A549 treated with DMSO at 1 μM for 4 hours (cell line): ENCODE data around the gene ITPKB. TPM values are rescaled to one million over a fixed set of nuclear protein-coding genes. Genes with fewer than 3 reads are reported as not detected.

Experiments used
- total RNA-seq: library from RNA; stranded (reverse); fragments of 200-300 nt; extraction: Qiagen RNA extraction; gene quantifications from 5 replicates; pipeline ENCODE4 v1.2.3, GENCODE V29; 2022; ENCODE audit warnings: low read depth

ITPKB gene
- total RNA-seq, result 2.4 to 3.3 TPM (median 3.0 TPM) in 5 replicates

GRCh38 chr1:226738995-226739695 is at the start of gene ITPKB:
Gene ITPKB (minus strand): TSS chr1:226739282. CDS start chr1:226737458, 1,824 bp downstream.

Other genes with a start within 250 kb of the ITPKB start
- gene STUM, start 190.5 kb downstream of the ITPKB start, total RNA-seq, result 0.02 TPM in 1 of 5 replicates, not detected in the others
- gene PSEN2, start 131.3 kb upstream of the ITPKB start, total RNA-seq, result 26.3 to 28.3 TPM (median 27.3 TPM) in 5 replicates
- 18.9 to 24.1 TPM (median 21.4 TPM) in 5 replicates for gene COQ8A, start 201.0 kb upstream of the ITPKB start, total RNA-seq